Natural killer cell (primary cell): Measurements from ENCODE around the gene NUDT15. TPM values are rescaled to one million over a fixed set of nuclear protein-coding genes. Genes with fewer than 3 reads are reported as not detected.

Experiments used
- ATAC-seq, 3 donors: fragments of 150-1000 bp in 2 of 3; fragments of 200-7000 bp in 1 of 3; cut with Tn5 transposase; 1 replicate in 1 of 3; 2 replicates in 2 of 3; pipeline ENCODE4 v1.10.0; 2021; ENCODE audit warnings: mild to moderate bottlenecking in 2 of 3, moderate library complexity in 2 of 3
- DNase-seq, 2 donors: peaks; one replicate each; pipeline versions ENCODE4 v3.0.0 to v3.0.0-alpha.2; 2013 to 2021; ENCODE audit warnings: mixed read lengths in 1 of 2
- H3K27ac ChIP-seq: one replicate; pipeline ENCODE4 v1.5.1; 2013; ENCODE audit warnings: mild to moderate bottlenecking, low read length
- H3K27me3 ChIP-seq: one replicate; pipeline ENCODE4 v1.6.1; 2013; ENCODE audit warnings: low read length; ENCODE audit not compliant: control insufficient read depth, insufficient read depth
- H3K36me3 ChIP-seq: one replicate; pipeline ENCODE4 v1.6.1; 2013; ENCODE audit warnings: low read length; ENCODE audit not compliant: control insufficient read depth, insufficient read depth
- H3K4me1 ChIP-seq: one replicate; pipeline ENCODE4 v1.6.1; 2013; ENCODE audit warnings: low read length; ENCODE audit not compliant: control insufficient read depth, insufficient read depth
- H3K4me3 ChIP-seq: one replicate; pipeline ENCODE4 v1.5.1; 2013; ENCODE audit warnings: low read length
- H3K9me3 ChIP-seq: one replicate; pipeline ENCODE4 v1.6.1; 2013; ENCODE audit warnings: low read length; ENCODE audit not compliant: control insufficient read depth, insufficient read depth
- H3K27ac Mint-ChIP-seq, 2 donors: one replicate each; pipeline ENCODE4 v1.8.0; 2022; ENCODE audit warnings: mild to moderate bottlenecking in 2 of 2, mixed read lengths in 2 of 2, moderate library complexity in 1 of 2
- H3K27me3 Mint-ChIP-seq, 2 donors: one replicate each; pipeline ENCODE4 v1.8.0; 2022; ENCODE audit warnings: low read depth in 2 of 2, mixed read lengths in 2 of 2
- H3K36me3 Mint-ChIP-seq: one replicate; pipeline ENCODE4 v1.8.0; 2022; ENCODE audit warnings: mixed read lengths
- H3K4me1 Mint-ChIP-seq, 2 donors: one replicate each; pipeline ENCODE4 v1.8.0; 2022; ENCODE audit warnings: mixed read lengths in 2 of 2
- H3K4me3 Mint-ChIP-seq: one replicate; pipeline ENCODE4 v1.8.0; 2022; ENCODE audit warnings: mild to moderate bottlenecking, moderate library complexity, mixed read lengths
- H3K9me3 Mint-ChIP-seq, 2 donors: one replicate each; pipeline ENCODE4 v1.8.0; 2022; ENCODE audit warnings: mixed read lengths in 2 of 2
- CTCF ChIP-seq: fragments of 200-600 bp; IDR thresholded peaks from one replicate; pipeline ENCODE4 v1.8.0; 2022; ENCODE audit warnings: antibody characterized with exemption
- WGBS: methylation state at CpG from one replicate; pipeline ENCODE4 v1.1.7; 2013; ENCODE audit warnings: missing lambda C conversion rate; ENCODE audit not compliant: insufficient coverage; 5-methylcytosine and 5-hydroxymethylcytosine counted together
- intact Hi-C: fragments of 100-400 bp; cut with micrococcal nuclease; formaldehyde crosslinking; loops from one replicate; pipeline ENCODE4 v1.14.2; 2022
- total RNA-seq, 4 donors: library from RNA; stranded (reverse); fragments of 120-200 nt in 1 of 4; gene quantifications; one replicate each; pipeline versions ENCODE4 v1.2.3 to v1.2.4, GENCODE V29; 2013 to 2022

NUDT15 gene
- total RNA-seq, 3 donors from 2014 or later (not counting 1 experiment from before 2014, with no cell fraction given), result 6.4 to 7.5 (median 6.5) TPM

- peak in 1 of 2 donors; percentile 6 for DNase-seq
- H3K4me1 ChIP-seq, result no peaks in the 10 kb centered on the region
- H3K4me1 Mint-ChIP-seq, result no peaks in the 10 kb centered on the region
- no peak for TF ChIP-seq CTCF
- H3K9me3 Mint-ChIP-seq, result peaks cover 0 to 16% of the 10 kb centered on the region in 2 donors
- no peak for ATAC-seq
- H3K36me3 Mint-ChIP-seq, result peaks cover 39% of the 10 kb centered on the region
- intact Hi-C loops, result no loop called here
- H3K27me3 Mint-ChIP-seq, result no peaks in the 10 kb centered on the region
- peaks cover 47% of the 10 kb centered on the region for H3K36me3 ChIP-seq
- H3K27ac Mint-ChIP-seq, result no peak overlapping the region
- H3K9me3 ChIP-seq, result peaks cover 33% of the 10 kb centered on the region
- no peak overlapping the region for H3K27ac ChIP-seq
- no peak overlapping the region for H3K4me3 ChIP-seq
- no peak overlapping the region for H3K4me3 Mint-ChIP-seq
- no peaks in the 10 kb centered on the region for H3K27me3 ChIP-seq
Observed at GRCh38 chr13:48068036-48068435, 30.5 kb downstream of the NUDT15 start.

DNA sequence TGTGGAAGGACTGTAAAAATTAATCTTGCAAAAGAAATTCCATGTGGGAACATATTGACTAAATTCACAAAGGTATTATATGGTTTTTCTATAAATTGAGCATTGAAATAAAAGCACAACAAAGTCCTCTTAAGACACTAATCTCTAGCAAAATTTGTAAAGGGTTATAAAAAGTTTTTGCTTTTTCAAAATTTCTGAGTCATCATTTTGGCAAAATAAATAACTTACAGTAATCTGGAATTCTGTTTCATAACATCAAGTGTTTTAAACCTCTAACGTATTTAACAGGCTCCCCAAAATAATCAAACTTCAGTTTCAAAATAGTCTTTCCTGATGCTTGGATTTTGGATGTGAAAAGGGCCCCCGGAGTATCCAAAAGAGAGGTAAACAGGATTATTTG, 31.4 kb downstream of the NUDT15 start:
- H3K27me3 Mint-ChIP-seq, result no peaks in the 10 kb centered on the region
- no peaks in the 10 kb centered on the region for H3K4me1 Mint-ChIP-seq
- H3K4me3 Mint-ChIP-seq, result no peak overlapping the region
- peaks cover 33% of the 10 kb centered on the region for H3K9me3 ChIP-seq
- no peak overlapping the region for H3K27ac Mint-ChIP-seq
- H3K36me3 ChIP-seq, result peaks cover 56% of the 10 kb centered on the region
- WGBS, result no CpG with 5 or more reads among the region's 2 CpGs
- no peak overlapping the region for H3K27ac ChIP-seq
- peaks cover 40% of the 10 kb centered on the region for H3K36me3 Mint-ChIP-seq
- no peaks in the 10 kb centered on the region for H3K4me1 ChIP-seq
- no peaks in the 10 kb centered on the region for H3K27me3 ChIP-seq
- peaks cover 0 to 16% of the 10 kb centered on the region in 2 donors for H3K9me3 Mint-ChIP-seq
- DNase-seq (no peak), ATAC-seq (no peak)
- intact Hi-C loops, result no loop called here
- no peak for TF ChIP-seq CTCF
- H3K4me3 ChIP-seq, result no peak overlapping the region

- Mint-ChIP-seq H3K9me3 (peaks cover 0 to 16% of the 10 kb centered on the region in 2 donors), H3K4me1 (no peaks in the 10 kb centered on the region), H3K4me3 (no peak overlapping the region), H3K27me3 (no peaks in the 10 kb centered on the region), H3K36me3 (peaks cover 45% of the 10 kb centered on the region), H3K27ac (no peak overlapping the region)
- 90% methylated on average over 1 of the region's 1 CpG for WGBS
- TF ChIP-seq CTCF, result no peak
- DNase-seq, result no peak
- no peak overlapping the region for H3K27ac ChIP-seq
- intact Hi-C loops, result no loop called here
- no peak overlapping the region for H3K4me3 ChIP-seq
- peaks cover 33% of the 10 kb centered on the region for H3K9me3 ChIP-seq
- H3K36me3 ChIP-seq, result peaks cover 61% of the 10 kb centered on the region
- no peaks in the 10 kb centered on the region for H3K27me3 ChIP-seq
- ATAC-seq, result no peak
- H3K4me1 ChIP-seq, result no peaks in the 10 kb centered on the region
Observed at GRCh38 chr13:48069573-48069972, 32.0 kb downstream of the NUDT15 start.

- H3K4me1 Mint-ChIP-seq, result no peaks in the 10 kb centered on the region
- TF ChIP-seq CTCF, result no peak
- H3K27ac Mint-ChIP-seq, result no peak overlapping the region
- H3K36me3 Mint-ChIP-seq, result peaks cover 54% of the 10 kb centered on the region
- Histone ChIP-seq H3K27me3 (no peaks in the 10 kb centered on the region), H3K36me3 (peaks cover 72% of the 10 kb centered on the region), H3K4me3 (no peak overlapping the region), H3K9me3 (peaks cover 33% of the 10 kb centered on the region), H3K27ac (no peak overlapping the region), H3K4me1 (no peaks in the 10 kb centered on the region)
- no peaks in the 10 kb centered on the region for H3K27me3 Mint-ChIP-seq
- DNase-seq, result no peak
- intact Hi-C loops, result no loop called here
- no peak for ATAC-seq
- 76% methylated on average over 5 of the region's 5 CpGs for WGBS
- no peak overlapping the region for H3K4me3 Mint-ChIP-seq
- H3K9me3 Mint-ChIP-seq, result peaks cover 0 to 16% of the 10 kb centered on the region in 2 donors
Observed at GRCh38 chr13:48070942-48071341, 33.4 kb downstream of the NUDT15 start.
